Small intestine (tissue), 7 donors: Measurements from ENCODE around the gene GNAQ. TPM values are rescaled to one million over a fixed set of nuclear protein-coding genes. Genes with fewer than 3 reads are reported as not detected.

Experiments
- DNase-seq, 2 donors: peaks; one replicate each; pipeline versions ENCODE4 v3.0.0 to v3.0.0-alpha.2; 2013
- FAIRE-seq: peaks from 2 replicates; lab custom pipeline; 2012; peaks lifted over from hg19 to GRCh38; lab: Jason Lieb, UNC
- H3K27ac ChIP-seq, 3 donors: one replicate each; pipeline ENCODE4 v1.5.1; 2013; ENCODE audit warnings: low read length in 2 of 3, mild to moderate bottlenecking in 2 of 3, control low read depth in 1 of 3, inconsistent platforms in 1 of 3, low read depth in 1 of 3, moderate library complexity in 1 of 3
- H3K27me3 ChIP-seq, 3 donors: one replicate each; pipeline ENCODE4 v1.6.1; 2013; ENCODE audit warnings: low read length in 3 of 3, inconsistent platforms in 1 of 3; ENCODE audit not compliant: control insufficient read depth in 3 of 3, insufficient read depth in 3 of 3
- H3K36me3 ChIP-seq, 3 donors: one replicate each; pipeline ENCODE4 v1.6.1; 2013; ENCODE audit warnings: low read length in 3 of 3, inconsistent platforms in 1 of 3, low read depth in 1 of 3, mild to moderate bottlenecking in 1 of 3, moderate library complexity in 1 of 3; ENCODE audit not compliant: control insufficient read depth in 3 of 3, insufficient read depth in 2 of 3
- H3K4me1 ChIP-seq, 3 donors: one replicate each; pipeline ENCODE4 v1.6.1; 2013; ENCODE audit warnings: low read length in 2 of 3, inconsistent platforms in 1 of 3, low read depth in 1 of 3, mild to moderate bottlenecking in 1 of 3, moderate library complexity in 1 of 3; ENCODE audit not compliant: control insufficient read depth in 3 of 3, insufficient read depth in 2 of 3
- H3K4me3 ChIP-seq, 3 donors: one replicate each; pipeline ENCODE4 v1.5.1; 2013; ENCODE audit warnings: low read length in 3 of 3, control low read depth in 1 of 3, inconsistent platforms in 1 of 3, low read depth in 1 of 3, mild to moderate bottlenecking in 1 of 3, moderate library complexity in 1 of 3
- H3K9me3 ChIP-seq, 2 donors: one replicate each; pipeline ENCODE4 v1.6.1; 2013; ENCODE audit warnings: low read depth in 1 of 2, low read length in 1 of 2; ENCODE audit not compliant: control insufficient read depth in 2 of 2, insufficient read depth in 1 of 2
- WGBS, 3 donors: extraction: QIAGEN DNeasy Blood & Tissue Kit; methylation state at CpG; one replicate each; pipeline ENCODE4 v1.1.7; 2013; 5-methylcytosine and 5-hydroxymethylcytosine counted together
- polyA plus RNA-seq, 4 donors: library from polyadenylated mRNA; stranded (reverse) in 3 of 4; unstranded in 1 of 4; fragments of 200-250 nt in 3 of 4; fragments of 120-200 nt in 1 of 4; gene quantifications; one replicate each; pipeline versions ENCODE4 v1.2.1 to v1.2.3, GENCODE V29; 2013
- donor health status: healthy with polysubstance abuse.
- donor health status: control.
- donor health status: control.
- donor health status: Bipolar disorder and iron deficiency.
- donor health status: healthy.

Gene GNAQ
- polyA plus RNA-seq, 4 donors, result 10.0 to 32.3 (median 15.6) TPM

DNA sequence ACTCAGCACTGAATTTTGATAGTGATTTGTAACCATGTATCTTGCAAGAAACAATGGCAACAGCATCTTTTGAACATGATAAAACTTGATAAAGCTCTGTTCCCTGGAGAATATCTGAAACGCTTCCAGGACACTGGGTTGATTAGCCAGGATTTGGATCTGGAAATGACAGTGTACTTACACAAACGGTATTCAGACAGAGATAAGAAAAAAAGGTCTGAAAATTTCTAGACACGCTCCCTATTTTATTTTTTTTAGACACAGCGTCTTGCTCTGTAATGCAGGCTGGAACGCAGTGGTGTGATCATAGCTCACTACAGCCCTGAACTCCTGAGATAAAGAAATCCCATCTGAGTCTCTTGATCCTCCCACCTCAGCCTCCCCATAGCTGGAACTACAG is 109.0 kb downstream of the GNAQ start:
- no peak for FAIRE-seq
- H3K27me3 ChIP-seq, result no peaks in the 10 kb centered on the region

DNA sequence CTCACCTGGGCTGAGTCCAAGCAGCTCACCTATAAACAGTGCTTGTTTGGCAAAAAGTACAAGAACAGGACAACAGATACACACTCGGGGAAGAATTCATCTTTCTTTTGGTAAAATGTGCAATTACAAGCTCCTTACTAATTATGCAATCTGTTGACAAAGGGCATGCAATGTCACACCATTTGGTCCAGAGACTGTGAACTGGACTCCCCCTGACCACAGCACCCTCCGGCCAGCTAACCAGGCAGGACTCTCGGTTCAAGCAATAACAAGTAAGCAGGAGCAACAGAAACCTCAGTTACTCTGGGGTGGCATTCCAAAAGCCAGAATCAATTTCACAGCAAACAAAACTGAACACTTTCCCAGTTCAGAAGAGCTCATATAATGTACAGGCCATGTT is 113.8 kb downstream of the GNAQ start:
- WGBS, 3 donors, result 82 to 86% (median 84%) methylated on average over 3 of the region's 3 CpGs
- no peak overlapping the region for H3K4me3 ChIP-seq
- FAIRE-seq, result no peak

More for the DNA sequence above, 109.0 kb downstream of the GNAQ start:
- Histone ChIP-seq H3K4me1 (no peaks in the 10 kb centered on the region), H3K27ac (no peak overlapping the region), H3K9me3 (no peaks in the 10 kb centered on the region), H3K4me3 (no peak overlapping the region), H3K36me3 (peaks cover 0 to 3% (median 2%) of the 10 kb centered on the region in 3 donors)
- 84 to 92% (median 89%) methylated on average over 5 of the region's 5 CpGs for WGBS, 3 donors
- DNase-seq, result no peak

DNA sequence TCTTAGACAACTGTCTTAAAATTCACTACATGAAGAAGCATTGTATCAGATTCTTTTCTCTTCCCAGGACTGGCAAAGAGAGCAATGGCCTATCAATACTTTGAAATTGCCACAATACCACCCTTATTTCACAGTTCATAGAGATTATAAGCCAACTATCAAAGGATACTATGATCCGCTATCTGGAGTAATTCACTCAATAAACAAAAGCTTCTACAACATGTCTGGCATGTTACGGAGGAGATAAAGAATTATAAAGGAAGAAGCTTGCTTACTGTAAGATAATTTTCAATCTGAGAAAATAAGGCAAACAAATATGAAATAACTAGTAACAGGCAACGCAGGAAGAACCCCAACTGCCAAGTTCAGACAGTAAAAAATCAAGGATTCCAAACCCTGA is 114.8 kb downstream of the GNAQ start:
- Histone ChIP-seq H3K4me3 (no peak overlapping the region), H3K9me3 (no peaks in the 10 kb centered on the region), H3K4me1 (no peaks in the 10 kb centered on the region), H3K27ac (no peak overlapping the region), H3K36me3 (peaks cover 0 to 5% (median 3%) of the 10 kb centered on the region in 3 donors), H3K27me3 (no peaks in the 10 kb centered on the region)
- 44 to 62% (median 58%) methylated on average over 3 of the region's 3 CpGs for WGBS, 3 donors
- FAIRE-seq (no peak), DNase-seq (no peak)

More for the DNA sequence above, 113.8 kb downstream of the GNAQ start:
- no peaks in the 10 kb centered on the region for H3K27me3 ChIP-seq
- no peaks in the 10 kb centered on the region for H3K9me3 ChIP-seq
- no peak for DNase-seq
- no peaks in the 10 kb centered on the region for H3K4me1 ChIP-seq
- H3K27ac ChIP-seq, result no peak overlapping the region
- peaks cover 0 to 5% (median 3%) of the 10 kb centered on the region in 3 donors for H3K36me3 ChIP-seq

DNA sequence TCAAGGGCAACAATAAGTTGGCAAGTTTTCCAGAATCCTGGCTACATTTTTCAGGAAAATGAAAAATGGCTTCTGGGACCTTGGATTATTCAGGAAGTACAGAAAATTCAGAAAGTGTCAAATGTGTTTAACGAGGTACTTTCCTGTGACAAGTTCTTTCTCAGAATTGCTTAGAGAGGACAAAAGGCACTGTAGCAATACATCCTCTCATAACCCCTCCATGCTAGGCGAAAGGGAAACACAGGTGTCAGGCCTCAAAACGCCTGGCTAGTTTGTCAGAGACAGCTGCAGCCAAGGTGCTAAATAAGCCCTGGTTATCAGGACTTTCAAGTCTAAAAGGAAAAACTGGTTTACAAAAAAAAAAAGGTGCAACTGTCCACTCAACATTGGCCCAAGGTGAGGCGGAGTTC is 115.2 kb downstream of the GNAQ start:
- FAIRE-seq (no peak), DNase-seq (no peak)
- WGBS, 3 donors, result 55 to 60% (median 56%) methylated on average over 4 of the region's 4 CpGs
- H3K27ac ChIP-seq, result no peak overlapping the region
- H3K4me3 ChIP-seq, result no peak overlapping the region
- no peaks in the 10 kb centered on the region for H3K9me3 ChIP-seq
- no peaks in the 10 kb centered on the region for H3K27me3 ChIP-seq
- no peaks in the 10 kb centered on the region for H3K4me1 ChIP-seq
- peaks cover 0 to 5% (median 3%) of the 10 kb centered on the region in 3 donors for H3K36me3 ChIP-seq

DNA sequence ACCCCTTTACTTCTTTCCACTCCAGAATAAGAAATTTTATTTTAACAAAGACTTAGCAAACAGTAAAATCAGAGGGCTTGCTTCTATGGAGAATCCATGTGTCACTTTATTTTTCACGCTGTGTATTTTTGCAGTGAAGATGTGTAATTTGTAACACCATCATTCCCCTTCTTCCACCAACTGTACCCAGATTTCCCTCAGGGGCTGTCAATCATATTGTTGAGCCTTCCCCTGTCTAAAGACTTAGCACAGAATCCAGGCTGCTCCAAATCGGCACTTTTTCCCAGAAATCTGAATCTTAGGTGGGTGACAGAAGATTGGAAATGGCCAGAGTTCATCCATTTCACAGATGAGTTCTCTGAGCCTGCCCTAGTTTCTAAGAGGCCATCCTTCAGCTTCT is 115.9 kb downstream of the GNAQ start:
- Histone ChIP-seq H3K27ac (no peak overlapping the region), H3K9me3 (no peaks in the 10 kb centered on the region), H3K4me3 (no peak overlapping the region), H3K27me3 (no peaks in the 10 kb centered on the region), H3K36me3 (peaks cover 0 to 3% (median 3%) of the 10 kb centered on the region in 3 donors), H3K4me1 (no peaks in the 10 kb centered on the region)
- 95 to 97% (median 97%) methylated on average over 2 of the region's 2 CpGs for WGBS, 3 donors
- no peak for FAIRE-seq
- no peak for DNase-seq

GRCh38 chr9:77912895-77913693 is 118.5 kb downstream of the GNAQ start:
- no peak for FAIRE-seq
- Histone ChIP-seq H3K36me3 (peaks cover 0 to 3% (median 0%) of the 10 kb centered on the region in 3 donors), H3K27me3 (no peaks in the 10 kb centered on the region), H3K9me3 (no peaks in the 10 kb centered on the region), H3K27ac (no peak overlapping the region), H3K4me1 (no peaks in the 10 kb centered on the region), H3K4me3 (no peak overlapping the region)
- 88 to 91% (median 91%) methylated on average over 3 of the region's 3 CpGs for WGBS, 3 donors
- no peak for DNase-seq

GRCh38 chr9:77911928-77912327 is 119.7 kb downstream of the GNAQ start:
- Histone ChIP-seq H3K36me3 (peaks cover 0 to 3% (median 0%) of the 10 kb centered on the region in 3 donors), H3K27me3 (no peaks in the 10 kb centered on the region), H3K9me3 (no peaks in the 10 kb centered on the region), H3K4me1 (no peaks in the 10 kb centered on the region), H3K27ac (no peak overlapping the region), H3K4me3 (no peak overlapping the region)
- no peak for FAIRE-seq
- no peak for DNase-seq
- WGBS, 3 donors, result 78 to 95% (median 89%) methylated on average over 2 of the region's 2 CpGs

- DNase-seq, result no peak
- 74 to 92% (median 91%) methylated on average over 5 of the region's 5 CpGs for WGBS, 3 donors
- Histone ChIP-seq H3K27me3 (no peaks in the 10 kb centered on the region), H3K27ac (no peak overlapping the region), H3K4me1 (no peaks in the 10 kb centered on the region), H3K36me3 (peaks cover 0 to 3% (median 0%) of the 10 kb centered on the region in 3 donors), H3K4me3 (no peak overlapping the region), H3K9me3 (no peaks in the 10 kb centered on the region)
- FAIRE-seq, result no peak
Observed at GRCh38 chr9:77910194-77910621, 121.4 kb downstream of the GNAQ start.
